Measurements from ENCODE around the gene RASAL3.

Gene RASAL3

GRCh38 chr19:15432629-15433518, 31.5 kb downstream of the RASAL3 start:
- DNase-seq, result peak; percentile 88

- no peak for DNase-seq
These were observed 32.3 kb downstream of the RASAL3 start for GRCh38 chr19:15432018-15432494.

GRCh38 chr19:15431396-15432017, 32.8 kb downstream of the RASAL3 start:
- DNase-seq, result no peak

- DNase-seq, result no peak
These were observed 33.7 kb downstream of the RASAL3 start for GRCh38 chr19:15430526-15431120.

- DNase-seq, result no peak
These were observed 34.4 kb downstream of the RASAL3 start for GRCh38 chr19:15429825-15430467.

GRCh38 chr19:15428956-15429824, 35.2 kb downstream of the RASAL3 start:
- no peak for DNase-seq

- DNase-seq, result no peak
These were observed 36.3 kb downstream of the RASAL3 start for GRCh38 chr19:15427991-15428471.

GRCh38 chr19:15427350-15427700, 37.0 kb downstream of the RASAL3 start:
- no peak for DNase-seq

- no peak for DNase-seq
These were observed 37.6 kb downstream of the RASAL3 start for GRCh38 chr19:15426485-15427349.

GRCh38 chr19:15425321-15425950, 38.9 kb downstream of the RASAL3 start:
- DNase-seq, result no peak

- no peak for DNase-seq
These were observed 39.6 kb downstream of the RASAL3 start for GRCh38 chr19:15424692-15425272.

- no peak for DNase-seq
These were observed 40.2 kb downstream of the RASAL3 start for GRCh38 chr19:15424121-15424520.

- no peak for DNase-seq
These were observed 41.2 kb downstream of the RASAL3 start for GRCh38 chr19:15423130-15423529.

GRCh38 chr19:15422296-15423075, 41.9 kb downstream of the RASAL3 start:
- DNase-seq, result no peak

- DNase-seq, result no peak
These were observed 42.6 kb downstream of the RASAL3 start for GRCh38 chr19:15421721-15422260.

- no peak for DNase-seq
These were observed 43.1 kb downstream of the RASAL3 start for GRCh38 chr19:15421136-15421695.

GRCh38 chr19:15419413-15420025, 44.8 kb downstream of the RASAL3 start:
- DNase-seq, result no peak

All from NCI-H1048 (cell line).